H1 (cell line): Measurements from ENCODE around the gene NFAT5. TPM values are rescaled to one million over a fixed set of nuclear protein-coding genes. Genes with fewer than 3 reads are reported as not detected.

ENCODE experiments used
- CTCF ChIA-PET: fragments of 300-600 bp; sonication (Branson Sonifier 250); formaldehyde crosslinking; loops from one replicate; lab custom pipeline; 2021; ENCODE audit not compliant: partially characterized antibody; lab: Charles Lee
- POLR2A ChIA-PET: fragments of 300-600 bp; sonication (Branson Sonifier 250); formaldehyde crosslinking; loops from one replicate; lab custom pipeline; 2021; ENCODE audit warnings: inconsistent platforms; ENCODE audit not compliant: partially characterized antibody; lab: Charles Lee
- DNase-seq, 2 experiments: peaks; one replicate each; pipeline versions ENCODE4 v3.0.0 to v3.0.0-alpha.2; 2010 to 2022; ENCODE audit warnings: low spot score in 2 of 2, low read depth in 1 of 2, mixed read lengths in 1 of 2
- FAIRE-seq: peaks from 2 replicates; lab custom pipeline; 2011; peaks lifted over from hg19 to GRCh38; lab: Jason Lieb, UNC
- H2AFZ ChIP-seq: 2 replicates; pipeline ENCODE4 v1.8.1; 2012; ENCODE audit warnings: low read length, inconsistent platforms
- H2AK5ac ChIP-seq: 2 replicates; pipeline ENCODE4 v1.6.1; 2013; ENCODE audit warnings: low read depth, low read length
- H2BK120ac ChIP-seq: replicated peaks from 2 replicates; pipeline ENCODE3; 2013; ENCODE audit warnings: low read depth, low read length, inconsistent platforms
- H2BK12ac ChIP-seq: 2 replicates; pipeline ENCODE4 v1.6.1; 2013; ENCODE audit warnings: low read depth, low read length
- H2BK15ac ChIP-seq: 2 replicates; pipeline ENCODE4 v1.6.1; 2013; ENCODE audit warnings: low read length
- H2BK20ac ChIP-seq: 2 replicates; pipeline ENCODE4 v1.6.1; 2013; ENCODE audit warnings: low read length
- H2BK5ac ChIP-seq: 2 replicates; pipeline ENCODE4 v1.6.1; 2013; ENCODE audit warnings: low read depth, low read length
- H3K14ac ChIP-seq: 2 replicates; pipeline ENCODE4 v1.6.1; 2013; ENCODE audit warnings: inconsistent platforms; ENCODE audit not compliant: insufficient read length
- H3K18ac ChIP-seq: 2 replicates; pipeline ENCODE4 v1.6.1; 2013; ENCODE audit warnings: low read length; ENCODE audit errors: extremely low read depth
- H3K23ac ChIP-seq: 2 replicates; pipeline ENCODE4 v1.6.1; 2013; ENCODE audit warnings: inconsistent platforms; ENCODE audit not compliant: insufficient read length
- H3K23me2 ChIP-seq: 2 replicates; pipeline ENCODE4 v1.6.1; 2013; ENCODE audit warnings: low read depth, low read length
- H3K27ac ChIP-seq: 2 replicates; pipeline ENCODE4 v1.6.1; 2011; ENCODE audit warnings: low read depth, low read length, inconsistent platforms
- H3K27me3 ChIP-seq, 4 experiments: replicated peaks in 1 of 4; 1 replicate in 1 of 4; 2 replicates in 3 of 4; pipeline versions ENCODE4 v1.6.1 to v1.8.1; 2011 to 2013; ENCODE audit warnings: low read length in 3 of 4, mild to moderate bottlenecking in 3 of 4, inconsistent platforms in 2 of 4, mixed read lengths in 2 of 4, moderate library complexity in 1 of 4; ENCODE audit not compliant: control insufficient read depth in 3 of 4, insufficient read depth in 3 of 4; ENCODE audit errors: extremely low read depth in 1 of 4
- H3K36me3 ChIP-seq, 4 experiments: 2 replicates each; pipeline versions ENCODE4 v1.6.1 to v1.8.1; 2011 to 2013; ENCODE audit warnings: mild to moderate bottlenecking in 4 of 4, low read length in 3 of 4, moderate library complexity in 2 of 4, control low read depth in 1 of 4, inconsistent platforms in 1 of 4; ENCODE audit not compliant: insufficient read depth in 4 of 4, control insufficient read depth in 2 of 4
- H3K4ac ChIP-seq: replicated peaks from 2 replicates; pipeline ENCODE3; 2013; ENCODE audit warnings: low read length, low read depth, mixed read lengths, inconsistent platforms; ENCODE audit not compliant: insufficient read length
- H3K4me1 ChIP-seq, 4 experiments: replicated peaks in 1 of 4; 1 replicate in 1 of 4; 2 replicates in 3 of 4; pipeline versions ENCODE4 v1.6.1 to v1.8.1; 2011 to 2013; ENCODE audit warnings: low read length in 3 of 4, inconsistent platforms in 2 of 4, mixed read lengths in 1 of 4; ENCODE audit not compliant: insufficient read depth in 4 of 4, control insufficient read depth in 3 of 4
- H3K4me2 ChIP-seq, 2 experiments: 2 replicates each; pipeline versions ENCODE4 v1.6.1 to v1.8.1; 2011 to 2013; ENCODE audit warnings: low read depth in 2 of 2, low read length in 2 of 2, control low read depth in 1 of 2, inconsistent platforms in 1 of 2, mild to moderate bottlenecking in 1 of 2; ENCODE audit not compliant: insufficient read depth in 1 of 2
- H3K4me3 ChIP-seq, 4 experiments: fragments of 200-600, 300-600 bp in 1 of 4; sonication (generic), shearing (Covaris generic), sonication (Bioruptor Twin) in 1 of 4; 2 replicates each; pipeline versions ENCODE4 v1.5.1 to v1.8.1; 2011 to 2016; ENCODE audit warnings: low read length in 4 of 4, low read depth in 3 of 4, control low read depth in 2 of 4, inconsistent platforms in 2 of 4, mild to moderate bottlenecking in 2 of 4, mixed read lengths in 1 of 4, moderate library complexity in 1 of 4; ENCODE audit not compliant: insufficient read depth in 2 of 4; ENCODE audit errors: extremely low read depth in 1 of 4
- H3K56ac ChIP-seq: replicated peaks from 2 replicates; pipeline ENCODE3; 2013; ENCODE audit warnings: low read depth, mild to moderate bottlenecking, mixed read lengths, low read length, inconsistent platforms; ENCODE audit not compliant: insufficient read length
- H3K79me1 ChIP-seq: 2 replicates; pipeline ENCODE4 v1.6.1; 2013; ENCODE audit warnings: low read depth, low read length, control low read depth
- H3K79me2 ChIP-seq, 2 experiments: 2 replicates each; pipeline versions ENCODE4 v1.6.1 to v1.8.1; 2012 to 2013; ENCODE audit warnings: low read length in 2 of 2, mild to moderate bottlenecking in 2 of 2, inconsistent platforms in 1 of 2; ENCODE audit not compliant: insufficient read depth in 2 of 2, control insufficient read depth in 1 of 2
- H3K9ac ChIP-seq, 4 experiments: replicated peaks in 1 of 4; 1 replicate in 1 of 4; 2 replicates in 3 of 4; pipeline versions ENCODE4 v1.6.1 to v1.8.1; 2011 to 2013; ENCODE audit warnings: low read depth in 3 of 4, low read length in 3 of 4, control low read depth in 2 of 4, mild to moderate bottlenecking in 2 of 4, moderate library complexity in 2 of 4, inconsistent platforms in 1 of 4; ENCODE audit errors: extremely low read depth in 1 of 4
- H3K9me3 ChIP-seq, 2 experiments: 2 replicates each; pipeline versions ENCODE4 v1.6.1 to v1.8.1; 2012 to 2013; ENCODE audit warnings: mild to moderate bottlenecking in 2 of 2, moderate library complexity in 2 of 2, control low read depth in 1 of 2, inconsistent platforms in 1 of 2, low read depth in 1 of 2, low read length in 1 of 2, mixed read lengths in 1 of 2; ENCODE audit not compliant: insufficient read depth in 2 of 2
- H4K20me1 ChIP-seq, 2 experiments: replicated peaks in 1 of 2; 2 replicates each; pipeline versions ENCODE3 to v1.8.1; 2011 to 2013; ENCODE audit warnings: inconsistent platforms in 2 of 2, low read length in 2 of 2, mild to moderate bottlenecking in 1 of 2; ENCODE audit not compliant: insufficient read depth in 2 of 2, control insufficient read depth in 1 of 2
- H4K5ac ChIP-seq: 2 replicates; pipeline ENCODE4 v1.6.1; 2013; ENCODE audit warnings: low read length, low read depth, mixed read lengths, inconsistent platforms; ENCODE audit not compliant: insufficient read length
- H4K8ac ChIP-seq: 2 replicates; pipeline ENCODE4 v1.8.0; 2013; ENCODE audit warnings: mild to moderate bottlenecking, moderate library complexity, low read length, inconsistent platforms; ENCODE audit not compliant: insufficient read depth; ENCODE audit errors: extremely low read depth
- H4K91ac ChIP-seq: replicated peaks from 2 replicates; pipeline ENCODE3; 2013; ENCODE audit warnings: low read length, mixed read lengths, inconsistent platforms; ENCODE audit not compliant: insufficient read length
- BACH1 ChIP-seq: IDR thresholded peaks from 2 replicates; pipeline ENCODE4 v1.6.1; 2012; ENCODE audit warnings: low read length, improper control_type of control experiment
- EZH2 ChIP-seq: fragments of 200-600 bp; sonication (generic); IDR thresholded peaks from 2 replicates; pipeline ENCODE4 v1.7.1; 2012; ENCODE audit warnings: low read depth, mild to moderate bottlenecking, moderate library complexity, low read length, inconsistent platforms; ENCODE audit not compliant: severe bottlenecking
- POLR2AphosphoS5 ChIP-seq: IDR thresholded peaks from 2 replicates; pipeline ENCODE4 v1.6.1; 2011; ENCODE audit warnings: low read depth, low read length
- SIX5 ChIP-seq: IDR thresholded peaks from 2 replicates; pipeline ENCODE4 v1.6.1; 2011; ENCODE audit warnings: mild to moderate bottlenecking, low read depth, low read length
- TAF1 ChIP-seq: IDR thresholded peaks from 2 replicates; pipeline ENCODE4 v1.6.1; 2011; ENCODE audit warnings: mild to moderate bottlenecking, low read depth, low read length
- TAF7 ChIP-seq: optimal IDR thresholded peaks from 2 replicates; pipeline ENCODE3; 2011; ENCODE audit warnings: low read depth, mild to moderate bottlenecking, inconsistent platforms, low read length, moderate library complexity, borderline replicate concordance
- WGBS, 2 experiments: shearing (Covaris generic) in 1 of 2; methylation state at CpG; one replicate each; pipeline versions ENCODE4 v1.1.6 to v1.1.7; 2013 to 2015; ENCODE audit warnings: low lambda C conversion rate in 2 of 2, mixed read lengths in 2 of 2, inconsistent platforms in 1 of 2, low coverage in 1 of 2, missing lambda C conversion rate in 1 of 2; ENCODE audit not compliant: insufficient replicate concordance in 2 of 2, insufficient coverage in 1 of 2, insufficient read length in 1 of 2; ENCODE audit errors: extremely low coverage in 1 of 2, missing lambda C conversion rate in 1 of 2; 5-methylcytosine and 5-hydroxymethylcytosine counted together
- polyA plus RNA-seq, 7 experiments: library from polyadenylated mRNA; depleted of rRNA in 3 of 7; stranded (reverse) in 5 of 7; unstranded in 2 of 7; fragments of >200 nt in 5 of 7; fragments of 200-250 nt in 2 of 7; gene quantifications; 1 replicate in 5 of 7; 2 replicates in 1 of 7; 4 replicates in 1 of 7; pipeline versions ENCODE4 v1.2.1 to v1.2.3, GENCODE V29; 2011 to 2013; ENCODE audit warnings: missing spikeins in 2 of 7, mixed read lengths in 2 of 7
- total RNA-seq: library from RNA; stranded (reverse); fragmentation: NEBNext Ultra II Directional; extraction: Animal tissue kit (Norgen Biotek cat#: 25700); gene quantifications from 2 replicates; pipeline ENCODE4 v1.2.1, GENCODE V29; 2021

NFAT5 gene
- total and polyA plus RNA-seq, 2 of the 8 experiments (the other 6 are each of a cell fraction or from before 2014, with no cell fraction given), result 8.9 to 29.0 TPM

DNA sequence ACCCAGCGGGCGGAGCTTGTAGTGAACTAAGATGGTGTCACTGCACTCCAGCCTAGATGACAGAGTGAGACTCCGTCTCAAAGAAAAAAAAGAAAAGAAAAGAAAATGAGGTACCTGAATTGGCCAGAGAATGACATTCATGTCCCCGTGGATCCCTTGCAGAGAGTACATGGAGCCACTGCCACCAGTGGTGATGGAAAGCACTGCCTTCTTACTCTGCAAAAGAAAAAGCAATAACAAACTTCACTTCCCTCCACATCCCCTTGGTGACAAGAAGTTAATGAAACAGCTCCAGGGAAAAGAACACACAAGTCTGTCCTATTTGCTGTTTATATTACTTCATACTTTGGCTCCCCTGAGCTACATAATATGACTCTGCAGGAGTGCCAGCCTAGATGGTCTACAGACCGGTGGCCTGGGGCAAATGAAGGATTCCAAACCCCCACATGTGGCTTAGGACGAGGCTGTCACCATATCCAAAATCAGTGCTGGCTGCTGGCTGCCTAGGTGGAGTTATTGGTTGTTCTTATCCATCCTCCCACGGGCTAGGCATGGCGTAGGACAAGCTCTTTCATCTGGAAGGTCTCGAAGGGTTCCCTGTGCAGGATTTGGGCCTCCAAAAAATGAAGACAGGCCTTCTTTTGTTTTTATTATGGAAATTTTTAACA is 147.3 kb downstream of the NFAT5 start:
- Histone ChIP-seq H2BK12ac (no peak overlapping the region), H3K9me3 (no peaks in the 10 kb centered on the region), H2BK20ac (no peak overlapping the region), H2AFZ (no peak overlapping the region), H3K36me3 (peaks cover 0 to 9% (median 5%) of the 10 kb centered on the region in 4 experiments; a peak in 3 of 8 replicates), H3K4me2 (no peak overlapping the region), H2BK120ac (no peak overlapping the region), H3K4me1 (0 out of 7 replicates have a peak, but pooled peaks cover 0 to 2% (median 0%) of the 10 kb centered on the region in 4 experiments), H2BK15ac (no peak overlapping the region), H3K14ac (no peak overlapping the region), H2BK5ac (no peak overlapping the region), H2AK5ac (no peak overlapping the region), H3K9ac (no peak overlapping the region), H3K79me2 (no peaks in the 10 kb centered on the region), H3K18ac (no peak overlapping the region), H3K27ac (no peak overlapping the region)
- no peak for FAIRE-seq
- POLR2A ChIA-PET, result interaction anchor here (1.3 to 3.4 kb wide), 2 partner anchors 13 to 41 kb away, joined by 3 to 18 read pairs; partner anchors contain the start of gene NQO1
- TF ChIP-seq EZH2 (no peak), TAF7 (no peak), SIX5 (no peak), POLR2AphosphoS5 (no peak), BACH1 (no peak), TAF1 (no peak)
- TF ChIP-seq, all 59 proteins: peak for 0
- Histone ChIP-seq H4K20me1 (no peaks in the 10 kb centered on the region), H4K91ac (no peak overlapping the region), H4K5ac (no peak overlapping the region), H3K56ac (no peak overlapping the region), H4K8ac (no peak overlapping the region; the same call in 1 of the 2 replicates), H3K27me3 (no peaks in the 10 kb centered on the region), H3K4me3 (no peak overlapping the region), H3K23ac (no peak overlapping the region), H3K23me2 (no peaks in the 10 kb centered on the region), H3K79me1 (no peaks in the 10 kb centered on the region), H3K4ac (no peak overlapping the region)
- CTCF ChIA-PET, result interaction anchor here (0.6 to 7.5 kb wide), 5 partner anchors 9 to 60 kb away, joined by 3 to 88 read pairs (median 6); partner anchors contain the start of genes NOB1 and NQO1
- 92% methylated on average over 9 of the region's 9 CpGs; no CpG with 5 or more reads in 1 of the 2 experiments for WGBS, 2 experiments
- DNase-seq, result peak in 1 of 2 experiments; percentile 28
